Bronchial epithelial cell (primary cell): ENCODE results near the gene NAP1L4. TPM values are rescaled to one million over a fixed set of nuclear protein-coding genes. Genes with fewer than 3 reads are reported as not detected.

Source experiments
- DNase-seq: peaks from one replicate; pipeline ENCODE4 v3.0.0-alpha.2; 2010; ENCODE audit warnings: low read depth
- FAIRE-seq: peaks from 2 replicates; lab custom pipeline; 2011; peaks lifted over from hg19 to GRCh38; lab: Jason Lieb, UNC
- H3K27me3 ChIP-seq: 2 replicates; pipeline ENCODE4 v1.5.1; 2011; ENCODE audit warnings: low read length; ENCODE audit not compliant: control insufficient read depth, insufficient read depth
- H3K36me3 ChIP-seq: 2 replicates; pipeline ENCODE4 v1.5.1; 2011; ENCODE audit warnings: low read length; ENCODE audit not compliant: control insufficient read depth, insufficient read depth
- H3K4me3 ChIP-seq: 2 replicates; pipeline ENCODE4 v1.5.1; 2011; ENCODE audit warnings: mild to moderate bottlenecking, low read depth, low read length, control low read depth
- CTCF ChIP-seq: IDR thresholded peaks from 2 replicates; pipeline ENCODE4 v1.5.1; 2011; ENCODE audit warnings: mild to moderate bottlenecking, moderate library complexity, low read length, control low read depth, inconsistent platforms; ENCODE audit not compliant: insufficient read depth, severe bottlenecking
- total RNA-seq: library from RNA; depleted of rRNA; stranded (reverse); fragments of >200 nt; gene quantifications from 2 replicates; pipeline ENCODE4 v1.2.1, GENCODE V29; 2014

Gene NAP1L4
- total RNA-seq, 1 donor from 2014 or later: 101 TPM

DNA sequence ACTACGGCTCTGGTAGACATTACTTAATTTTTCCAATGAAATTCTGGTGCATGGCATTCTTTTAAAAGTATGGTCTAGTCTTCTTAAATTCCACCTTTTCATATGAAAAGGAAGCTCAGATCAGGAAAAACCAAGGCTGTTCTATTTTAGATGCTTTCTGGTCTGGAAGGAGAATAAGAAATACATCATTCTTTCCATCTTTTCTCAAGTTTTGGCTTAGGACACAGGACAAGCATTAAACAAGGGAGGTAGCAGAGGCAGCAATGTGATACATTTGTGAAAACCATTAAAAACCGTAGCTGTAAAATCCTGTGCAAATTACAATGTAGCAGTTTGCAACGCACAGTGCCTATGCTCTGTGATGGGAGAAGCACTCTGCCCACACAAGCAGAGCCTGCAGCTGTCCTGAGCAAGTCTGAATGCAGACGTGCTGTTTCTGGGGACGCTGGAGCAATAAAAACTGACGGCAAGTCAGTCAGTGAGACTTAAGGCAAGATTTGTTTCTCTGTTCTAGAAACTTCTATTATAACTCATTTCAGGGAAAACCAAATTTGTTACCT is 23.7 kb downstream of the NAP1L4 start:
- Histone ChIP-seq H3K27me3 (no peaks in the 10 kb centered on the region), H3K36me3 (peaks cover 43% of the 10 kb centered on the region), H3K4me3 (no peak overlapping the region)
- TF ChIP-seq CTCF: no peak
- DNase-seq (no peak), FAIRE-seq (no peak)

DNA sequence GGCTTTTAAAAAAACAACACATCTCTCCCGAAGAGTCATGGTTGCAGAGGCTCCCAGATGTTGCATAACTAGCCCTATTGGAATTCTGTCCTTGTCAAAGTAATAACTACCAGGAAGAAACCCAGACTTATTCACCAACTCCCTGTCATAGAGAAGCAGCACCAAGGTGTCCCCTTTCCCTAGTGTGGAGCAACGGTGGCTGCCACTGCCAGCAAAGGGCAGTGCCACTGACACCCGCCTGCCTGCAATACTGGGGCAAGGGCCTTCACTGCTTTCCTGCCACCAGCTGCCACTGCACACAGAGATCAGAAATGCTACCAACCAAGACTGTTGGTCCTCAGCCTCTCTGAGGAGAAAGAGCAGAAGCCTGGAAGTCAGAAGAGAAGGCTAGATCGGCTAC is 27.3 kb downstream of the NAP1L4 start:
- Histone ChIP-seq H3K27me3 (no peaks in the 10 kb centered on the region), H3K36me3 (peaks cover 34% of the 10 kb centered on the region), H3K4me3 (no peak overlapping the region)
- no peak for TF ChIP-seq CTCF
- DNase-seq: no peak
- FAIRE-seq: no peak

GRCh38 chr11:2963761-2964160 is 28.4 kb downstream of the NAP1L4 start:
- TF ChIP-seq CTCF: no peak
- FAIRE-seq (no peak), DNase-seq (no peak)
- Histone ChIP-seq H3K36me3 (peaks cover 29% of the 10 kb centered on the region), H3K4me3 (no peak overlapping the region), H3K27me3 (no peaks in the 10 kb centered on the region)

DNA sequence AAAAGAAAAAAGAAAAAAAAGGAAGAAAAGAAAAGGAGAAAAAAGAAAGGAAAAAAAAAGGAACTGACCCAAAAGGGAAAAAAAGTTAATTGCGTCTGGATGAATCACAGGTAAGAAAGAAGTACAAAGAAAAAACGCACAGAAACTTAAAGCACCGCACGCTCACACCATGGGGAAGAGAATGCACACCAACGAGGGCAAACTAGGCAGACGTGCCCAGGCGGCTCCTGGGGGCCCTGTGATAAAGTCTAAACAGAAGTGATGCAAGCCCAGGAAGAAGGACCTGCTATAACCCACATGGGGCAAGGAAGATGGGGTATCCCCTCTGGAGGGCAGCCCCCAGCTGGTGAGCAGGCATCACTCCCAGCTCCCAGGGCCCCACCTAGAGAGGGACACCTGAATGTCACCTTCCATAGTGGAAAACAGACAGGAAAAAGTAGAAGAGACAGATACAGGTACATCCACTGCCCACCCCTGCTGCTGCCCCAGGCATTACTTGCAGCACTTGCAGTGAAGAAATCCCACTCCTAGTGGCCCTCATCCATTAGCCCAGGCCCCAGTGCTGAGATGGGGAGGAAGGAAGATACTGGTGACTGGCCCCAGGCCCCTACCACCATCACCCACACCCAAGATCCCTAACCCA is 28.9 kb downstream of the NAP1L4 start:
- DNase-seq: peak; percentile 64
- no peak for TF ChIP-seq CTCF
- Histone ChIP-seq H3K36me3 (peaks cover 26% of the 10 kb centered on the region), H3K27me3 (no peaks in the 10 kb centered on the region), H3K4me3 (no peak overlapping the region)
- no peak for FAIRE-seq

DNA sequence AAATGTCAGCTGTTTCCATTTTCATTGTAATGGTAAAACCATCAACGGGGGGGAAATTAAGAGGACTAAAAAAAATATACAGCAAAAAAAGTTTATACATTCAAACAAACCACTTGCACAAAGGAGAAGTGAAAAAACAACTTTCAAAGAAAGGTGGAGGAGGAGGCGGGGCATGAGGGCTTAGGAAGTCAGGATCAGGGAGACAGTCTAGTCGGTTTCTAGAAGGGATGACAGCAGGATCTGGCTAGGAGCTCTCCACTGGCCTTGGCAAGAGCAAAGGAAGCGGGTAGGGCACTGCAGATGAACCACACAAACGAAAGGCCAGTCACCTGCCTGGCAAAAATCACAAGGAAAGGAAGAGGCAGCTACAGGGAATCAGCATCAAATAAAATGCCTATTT is 31.0 kb downstream of the NAP1L4 start:
- no peak overlapping the region for H3K4me3 ChIP-seq
- DNase-seq: no peak
- no peaks in the 10 kb centered on the region for H3K27me3 ChIP-seq
- no peak for FAIRE-seq
- TF ChIP-seq CTCF: no peak
- peaks cover 25% of the 10 kb centered on the region for H3K36me3 ChIP-seq

- Histone ChIP-seq H3K36me3 (peaks cover 22% of the 10 kb centered on the region), H3K4me3 (no peak overlapping the region), H3K27me3 (no peaks in the 10 kb centered on the region)
- no peak for TF ChIP-seq CTCF
- DNase-seq (no peak), FAIRE-seq (no peak)
Observed at GRCh38 chr11:2960139-2960538, 32.0 kb downstream of the NAP1L4 start.
